ENCODE data around the gene ABL1.

The ABL1 gene

DNA sequence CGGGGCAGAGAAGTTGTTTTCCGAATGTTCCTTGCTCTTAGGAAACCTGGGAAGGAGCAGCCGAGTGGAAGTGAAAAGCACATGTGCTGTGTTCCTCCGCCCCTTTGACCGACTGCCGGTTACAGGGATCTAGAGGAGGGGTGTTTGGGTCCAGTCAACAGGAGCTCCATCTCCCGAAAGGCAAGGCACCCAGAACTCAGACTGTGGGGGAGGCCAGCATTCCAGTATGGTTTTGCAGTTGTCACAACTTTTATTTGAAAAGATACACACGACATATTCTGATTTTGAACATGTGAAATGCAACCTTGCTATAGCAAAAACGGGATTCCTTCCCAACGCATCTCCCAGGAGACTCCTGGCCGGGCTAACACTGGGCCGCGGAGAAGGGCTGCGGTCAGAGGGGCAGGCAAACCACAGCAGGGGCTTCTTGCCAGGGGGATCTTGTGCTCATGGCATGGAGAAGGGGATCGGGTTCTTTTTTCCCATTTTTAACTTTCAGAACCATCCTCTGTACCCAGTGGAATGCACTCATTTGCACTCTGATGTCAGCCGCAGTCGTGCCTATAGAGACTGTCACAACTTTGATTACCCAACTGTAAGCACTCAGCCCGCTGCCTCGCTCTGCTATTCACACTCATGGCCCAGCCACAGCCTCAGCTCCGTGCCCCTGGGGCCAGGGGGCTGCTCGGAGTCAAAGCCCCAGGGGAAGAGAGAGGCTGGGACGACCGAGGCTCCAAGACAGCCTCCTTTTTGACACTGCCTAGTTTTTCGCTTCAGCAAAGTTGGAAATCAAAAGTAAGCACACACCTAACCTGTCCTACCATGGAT, 57.6 kb downstream of the ABL1 start:
- no peak for DNase-seq

DNA sequence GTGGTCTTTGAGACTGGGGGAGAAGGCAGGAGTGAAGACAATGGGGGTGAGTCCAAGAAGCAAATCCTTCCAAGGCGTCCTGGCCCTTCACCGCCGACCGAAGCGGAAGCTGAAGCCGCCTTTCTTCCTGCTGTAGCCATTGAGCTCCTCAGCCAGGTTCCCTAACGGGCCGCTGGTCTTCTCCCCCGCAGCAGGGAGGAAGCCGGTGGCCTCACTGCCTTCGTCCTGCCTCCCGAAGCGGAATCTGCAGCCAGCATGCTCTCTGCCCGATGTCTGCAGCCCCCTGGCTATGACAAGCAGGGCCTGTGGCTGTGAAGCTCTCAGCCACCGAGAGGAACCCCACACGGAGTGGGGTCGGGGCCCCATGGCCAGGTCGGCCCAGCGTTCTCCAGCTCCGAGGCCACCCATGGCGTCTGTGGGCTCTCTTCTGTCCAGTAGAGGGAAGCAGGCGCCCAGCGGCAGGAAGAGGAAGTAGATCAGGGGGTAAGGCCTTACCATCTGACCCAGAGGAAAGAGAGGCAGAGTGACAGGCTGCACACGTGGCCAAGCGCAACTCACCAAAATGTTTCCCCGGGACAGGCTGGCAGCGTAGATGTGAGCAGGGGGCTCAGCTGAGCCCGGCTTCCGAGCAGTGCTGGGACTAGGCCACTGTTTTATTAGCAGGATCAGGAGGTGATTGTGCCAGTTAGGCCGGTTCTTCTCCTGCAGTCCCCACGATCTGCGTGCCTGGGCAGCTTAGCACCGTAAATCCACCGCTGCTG, 58.5 kb downstream of the ABL1 start:
- no peak for DNase-seq

DNA sequence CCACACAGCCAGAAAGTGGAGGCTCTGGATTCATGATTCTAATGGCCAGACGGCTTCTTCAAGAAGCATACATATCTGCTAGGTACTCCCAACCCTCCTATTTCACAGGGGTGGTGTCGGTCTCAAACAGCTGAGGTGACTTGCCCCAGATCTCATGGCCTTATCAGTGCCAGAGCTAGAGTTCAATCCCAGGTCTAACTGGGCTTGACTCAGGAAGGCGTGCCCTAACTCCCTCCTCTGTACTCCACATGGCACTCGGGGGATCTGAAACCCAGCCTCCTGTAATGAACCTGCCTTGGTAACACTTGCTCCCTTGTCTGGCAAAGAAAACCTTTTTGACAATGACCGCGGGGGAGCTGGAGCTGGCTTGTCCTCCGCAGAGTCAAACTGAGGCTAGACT, 59.5 kb downstream of the ABL1 start:
- no peak for DNase-seq

DNA sequence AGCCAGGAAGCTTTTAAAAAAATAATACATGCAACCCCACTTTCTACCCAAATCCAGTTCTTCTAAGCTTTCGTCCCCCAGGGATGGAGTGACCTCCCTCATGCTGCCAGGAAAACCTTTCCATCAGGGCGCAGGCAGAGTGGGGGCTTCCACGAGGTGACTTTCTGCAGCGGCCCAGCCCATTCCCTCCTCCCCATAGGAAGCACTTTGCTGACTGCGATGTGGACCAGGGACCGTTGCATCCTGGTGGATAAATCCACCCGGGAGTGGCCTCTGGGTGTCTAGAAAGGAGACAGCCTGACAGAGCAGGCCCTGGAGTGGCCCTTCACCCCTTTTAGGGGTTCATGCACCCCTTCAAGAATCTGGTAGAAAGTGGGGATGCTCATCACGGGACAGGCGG, 60.0 kb downstream of the ABL1 start:
- no peak for DNase-seq

DNA sequence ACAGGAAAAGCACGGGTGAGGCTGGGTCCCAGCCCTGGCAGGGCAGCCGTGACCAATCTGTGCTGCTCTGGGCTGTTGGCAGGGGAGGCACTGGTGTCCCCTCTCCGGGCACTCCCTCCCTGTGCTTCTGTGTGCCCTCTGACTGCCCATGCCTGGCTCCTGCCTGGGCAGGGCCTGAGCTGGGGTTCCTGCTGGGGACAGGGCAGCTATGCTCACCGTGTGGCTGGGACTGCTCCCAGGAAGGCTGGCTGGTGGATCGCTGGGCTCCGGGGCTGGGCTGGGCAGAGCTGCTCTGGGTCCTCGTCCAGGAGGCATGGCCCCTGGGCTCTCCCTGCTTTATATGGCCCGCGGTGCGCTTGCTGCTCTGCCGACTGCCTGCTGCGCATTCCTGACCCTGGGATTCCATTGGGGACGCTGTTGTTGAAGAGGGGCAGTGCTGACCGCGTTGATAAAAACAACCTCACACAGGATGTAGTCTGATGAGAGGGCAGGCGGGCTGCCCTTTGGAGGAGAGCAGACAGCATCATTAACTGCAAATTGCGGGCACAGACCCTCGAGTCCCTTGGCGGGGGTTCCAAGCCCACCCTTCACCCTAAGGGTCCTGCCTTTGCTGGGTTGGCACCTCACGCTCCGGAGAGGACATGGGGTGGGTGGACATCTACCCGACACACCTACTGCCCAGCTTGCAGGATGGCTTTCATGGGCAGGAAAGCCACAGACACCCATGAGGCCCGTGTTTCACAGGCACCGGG, 60.6 kb downstream of the ABL1 start:
- no peak for DNase-seq

DNA sequence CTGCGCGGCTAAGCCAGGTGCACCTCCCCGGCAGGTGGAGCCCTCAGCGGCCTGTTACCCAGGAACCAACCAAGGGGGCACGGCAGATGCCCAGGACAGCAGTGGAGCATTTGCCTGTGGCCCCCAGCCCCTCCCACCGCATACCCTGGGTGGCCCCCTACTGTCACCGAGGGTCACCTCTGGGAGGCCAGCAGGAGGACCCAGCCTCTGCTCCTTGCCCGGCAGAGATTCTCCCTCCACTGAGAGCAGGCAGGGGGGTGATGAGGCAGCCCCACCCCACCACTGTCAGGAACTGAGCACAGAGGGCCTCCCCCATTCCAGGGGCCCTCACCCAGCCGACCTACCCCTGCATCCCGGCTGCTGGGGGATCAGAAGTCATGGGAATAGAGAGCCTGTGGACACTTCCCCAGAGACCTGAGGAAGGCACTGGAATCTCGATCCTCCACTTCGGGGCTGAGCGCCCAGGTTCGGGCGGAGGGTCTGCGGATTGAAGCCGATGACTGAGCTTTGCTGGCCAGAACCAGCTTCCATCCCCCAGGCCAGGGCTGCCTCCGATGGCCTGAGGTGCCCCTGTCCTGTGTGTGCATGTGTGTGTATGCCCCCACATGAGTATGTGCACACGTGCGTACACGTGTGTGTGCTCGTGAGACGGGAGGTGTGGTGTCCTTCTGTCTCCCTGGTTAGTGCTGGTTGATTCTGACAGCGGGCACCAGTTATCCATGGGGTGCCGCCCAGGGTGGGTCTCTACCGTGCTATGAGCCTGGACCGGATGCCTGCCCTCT, 61.4 kb downstream of the ABL1 start, which contains the start of gene QRFP:
Gene QRFP, minus strand, starts transcription at position 580 of the 782 bp plus-strand sequence. CDS start 2,974 bp downstream, outside the sequence.
- DNase-seq, result no peak

DNA sequence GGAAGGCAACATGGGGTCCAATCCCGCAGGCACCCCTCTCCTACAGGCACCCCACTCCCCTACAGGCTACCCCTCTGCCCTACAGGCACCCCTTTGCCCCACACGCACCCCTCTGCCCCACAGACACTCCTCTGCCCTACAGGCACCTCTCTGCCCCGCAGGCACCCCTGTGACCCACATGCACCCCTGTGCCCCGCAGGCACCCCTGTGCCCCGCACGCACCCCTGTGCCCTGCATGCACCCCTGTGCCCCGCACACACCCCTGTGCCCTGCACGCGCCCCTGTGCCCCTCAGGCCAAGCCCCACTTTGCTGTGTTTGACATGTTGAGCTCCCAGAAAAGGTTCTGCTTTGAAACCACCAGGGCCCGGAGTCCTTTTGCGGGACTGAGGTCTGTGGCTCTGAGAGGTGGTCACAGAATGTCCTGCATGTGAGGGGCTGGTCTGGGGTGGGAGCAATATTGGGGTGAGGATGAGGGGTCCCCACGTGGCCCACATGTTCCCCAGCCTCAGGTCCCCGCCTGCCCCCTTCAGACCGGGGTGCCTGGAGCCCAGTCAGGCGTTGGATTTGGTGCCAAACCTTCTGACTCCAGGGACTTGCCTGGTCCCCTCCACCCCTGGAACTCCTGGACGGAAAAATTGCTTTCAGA, 62.2 kb downstream of the ABL1 start:
- no peak for DNase-seq

DNA sequence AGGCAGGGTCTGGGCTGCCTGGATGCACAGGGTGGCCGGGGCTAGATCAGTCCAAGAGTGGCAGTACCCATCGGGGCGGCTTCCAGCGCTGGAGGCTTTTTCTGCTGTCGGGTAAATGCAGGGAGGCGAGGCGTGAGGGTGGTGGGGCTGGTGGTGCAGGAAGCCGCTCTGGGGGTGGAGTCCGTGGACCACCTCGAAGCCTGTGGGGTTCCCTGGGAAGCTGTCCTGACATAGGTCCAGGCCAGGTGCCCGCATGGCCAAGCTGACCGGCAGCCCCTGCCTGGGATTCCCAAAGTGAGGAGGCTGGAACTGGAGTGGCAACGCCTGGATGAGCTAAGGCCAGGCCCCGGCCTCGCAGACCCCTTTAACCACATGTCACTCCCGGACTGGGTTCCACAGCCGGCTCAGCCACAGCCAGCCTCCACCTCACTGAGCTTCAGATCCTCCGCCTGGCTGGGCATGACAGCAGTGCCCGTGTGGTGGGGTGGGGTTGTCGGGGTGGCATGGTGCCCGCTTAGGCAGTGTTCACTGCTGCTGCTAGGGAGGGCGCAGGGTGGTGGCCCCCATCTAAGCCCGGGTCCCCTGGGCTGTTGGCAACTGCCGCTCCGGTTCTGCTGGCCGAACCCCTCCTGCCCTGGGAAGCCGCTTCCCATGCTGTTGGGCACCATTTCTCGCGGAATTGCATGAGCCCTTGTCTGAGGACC, 62.9 kb downstream of the ABL1 start:
- DNase-seq, result no peak

DNA sequence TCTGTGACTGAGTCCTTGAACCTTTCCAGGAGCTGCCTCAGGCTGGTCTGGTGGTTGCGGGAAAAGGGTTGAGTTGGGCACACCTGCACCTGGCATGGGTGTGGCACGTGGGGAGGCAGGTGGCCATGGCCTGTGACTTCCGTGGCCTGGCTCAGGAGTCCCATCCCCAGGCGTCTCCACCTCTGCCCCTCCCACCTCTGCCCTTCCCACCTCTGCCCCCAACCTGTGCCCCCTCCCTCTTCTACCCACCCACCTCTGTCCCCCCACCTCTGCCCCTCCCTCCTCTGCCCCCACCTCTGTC, 63.4 kb downstream of the ABL1 start:
- no peak for DNase-seq

DNA sequence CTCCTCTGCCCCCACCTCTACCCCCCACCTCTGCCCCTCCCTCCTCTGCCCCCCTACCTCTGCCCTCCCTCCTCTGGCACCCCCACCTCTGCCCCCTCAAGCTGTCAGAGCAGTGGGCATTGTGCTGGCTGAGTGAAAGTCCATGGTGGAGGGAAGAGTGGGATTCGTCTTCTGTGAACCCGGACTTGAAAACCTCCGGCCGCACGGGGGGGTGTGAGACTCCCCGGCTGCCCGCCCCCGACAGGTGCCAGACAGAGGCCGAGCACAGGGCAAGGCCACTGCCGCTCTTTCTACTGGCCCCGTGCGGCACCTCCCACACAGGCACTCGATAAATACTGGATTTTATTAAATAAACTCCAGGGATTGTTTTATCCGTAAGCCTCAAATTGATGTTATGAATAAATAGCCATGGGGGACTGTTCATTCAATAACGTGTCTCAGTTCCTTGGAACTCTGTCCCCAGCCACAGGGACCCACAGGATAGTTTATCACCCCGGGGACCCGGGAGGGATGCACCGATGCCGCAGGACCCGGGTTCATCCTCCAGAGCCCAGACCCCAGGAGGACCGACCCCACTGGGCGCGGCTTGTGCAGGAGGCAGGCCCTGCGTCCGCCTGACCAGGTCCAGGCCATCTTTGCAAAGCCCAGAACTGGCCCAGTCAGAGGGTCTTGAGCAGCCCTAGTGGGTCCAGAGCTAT, 64.1 kb downstream of the ABL1 start:
- DNase-seq, result no peak

DNA sequence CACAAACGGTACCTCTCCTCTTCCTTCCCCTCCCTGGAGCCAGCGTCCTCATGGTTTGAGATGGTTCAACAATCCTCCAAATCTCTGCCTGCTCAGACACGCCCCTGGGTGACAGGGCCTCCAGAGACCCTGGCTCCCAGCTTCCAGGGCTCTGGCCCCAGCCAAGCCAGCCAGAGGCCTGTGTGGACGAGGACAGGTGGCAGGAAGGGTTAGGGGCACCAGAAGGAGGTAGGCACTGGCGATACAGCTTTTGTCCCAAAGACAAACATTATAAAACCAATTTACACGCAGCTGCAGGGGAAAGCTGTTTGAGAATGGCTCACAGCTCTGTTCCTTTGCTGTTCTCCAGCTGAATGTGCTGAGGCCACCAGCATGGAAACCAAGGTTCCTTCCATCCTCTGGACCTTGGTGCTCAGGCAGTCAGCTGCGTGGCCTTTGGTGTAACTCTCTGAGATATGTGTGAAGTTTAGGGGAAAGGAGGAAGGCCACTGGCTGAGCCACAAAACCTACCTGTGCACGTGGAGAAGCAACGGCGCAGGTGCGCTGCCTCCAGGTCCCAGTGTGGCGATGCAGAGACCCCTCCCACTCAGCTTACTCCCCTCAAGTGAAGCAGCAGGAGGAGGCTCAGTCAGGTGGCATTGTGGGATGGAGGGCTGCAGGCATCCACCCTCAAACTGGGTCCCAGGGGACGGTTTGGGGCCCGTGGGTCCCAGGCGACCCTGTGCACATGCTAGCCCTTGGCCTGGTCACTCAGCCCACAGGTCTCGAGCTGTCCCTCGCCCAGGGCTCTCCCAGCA, 65.8 kb downstream of the ABL1 start:
- no peak for DNase-seq

DNA sequence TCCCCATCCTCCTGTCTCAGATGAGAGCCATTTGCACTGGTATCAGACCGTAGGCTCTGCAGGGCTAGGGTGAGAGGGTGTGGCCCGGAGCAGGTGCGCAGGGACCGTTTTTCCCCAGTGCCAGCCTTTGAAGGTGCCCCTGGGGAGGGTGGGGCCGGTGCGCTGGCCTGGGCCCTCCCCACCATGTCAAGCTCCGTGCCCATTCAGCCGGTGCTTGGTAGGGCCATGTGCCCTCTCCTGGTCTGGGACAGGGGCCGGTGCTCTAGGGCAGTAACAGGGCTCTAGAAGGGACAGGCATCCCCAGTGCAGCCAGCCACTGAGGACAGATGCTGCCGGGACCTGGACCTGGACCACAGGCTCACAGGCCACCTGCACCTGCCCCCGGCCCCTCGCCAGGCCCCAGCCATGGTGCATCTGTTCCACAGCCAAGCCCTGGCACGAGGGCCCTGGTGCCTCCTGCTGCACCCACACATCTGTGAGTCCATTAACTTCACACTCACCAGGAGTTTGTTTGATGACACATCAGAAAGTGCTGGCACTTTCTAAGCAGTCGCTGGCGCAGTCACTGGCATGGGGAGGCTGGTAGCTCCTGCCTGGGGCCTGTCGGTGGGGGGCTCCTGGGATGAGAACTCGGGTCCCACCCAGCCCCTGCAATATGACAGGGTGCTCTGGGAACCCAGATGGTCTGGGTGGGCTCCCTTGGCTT, 66.6 kb downstream of the ABL1 start:
- no peak for DNase-seq

DNA sequence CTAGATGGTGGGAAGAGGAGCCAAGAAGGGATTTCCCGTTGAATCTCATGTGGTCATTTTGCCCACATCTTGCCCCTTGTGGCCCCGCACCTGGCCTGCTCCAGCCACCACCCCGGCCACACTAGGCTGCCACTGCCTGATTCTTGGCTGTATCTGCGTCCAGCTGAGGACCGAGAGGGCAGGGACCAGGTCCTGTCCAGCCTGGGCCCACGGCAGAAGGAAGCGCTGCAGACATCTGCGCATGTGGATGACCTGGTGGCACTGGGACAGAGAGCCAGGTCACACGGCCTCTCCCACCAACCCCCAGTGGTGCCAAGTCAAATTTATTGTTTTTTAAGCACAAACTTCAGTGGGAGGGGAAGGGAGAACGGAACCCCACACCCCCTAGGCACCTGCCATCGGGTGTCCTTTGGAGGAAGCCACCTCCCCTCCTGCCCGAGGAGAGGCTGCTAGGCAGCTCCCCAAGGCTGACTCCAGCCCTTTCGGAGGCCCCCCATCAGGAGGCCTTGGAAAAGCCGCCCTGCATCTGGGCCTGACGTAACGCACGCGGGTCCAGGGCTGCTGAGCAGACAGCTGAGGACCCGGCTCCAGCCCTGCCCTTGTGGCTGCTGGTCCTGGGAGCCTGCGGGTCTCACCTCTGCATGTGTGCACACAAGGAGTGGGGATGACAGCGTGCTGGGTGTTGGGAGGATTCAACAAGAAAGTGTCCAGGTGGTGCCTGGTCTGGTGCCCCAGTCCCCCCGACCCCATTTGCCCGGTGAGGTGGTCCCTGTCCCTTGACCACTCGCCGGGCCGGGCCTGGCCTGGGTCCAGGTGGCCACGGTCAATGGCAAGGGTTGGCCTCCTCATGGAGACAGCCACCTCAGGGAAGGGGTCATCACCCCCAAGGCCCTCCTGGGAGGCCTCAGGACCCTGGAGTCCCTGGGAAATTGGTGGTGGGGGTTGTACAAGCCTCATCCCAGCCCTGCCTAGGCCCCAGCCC, 67.4 kb downstream of the ABL1 start:
- DNase-seq, result no peak

DNA sequence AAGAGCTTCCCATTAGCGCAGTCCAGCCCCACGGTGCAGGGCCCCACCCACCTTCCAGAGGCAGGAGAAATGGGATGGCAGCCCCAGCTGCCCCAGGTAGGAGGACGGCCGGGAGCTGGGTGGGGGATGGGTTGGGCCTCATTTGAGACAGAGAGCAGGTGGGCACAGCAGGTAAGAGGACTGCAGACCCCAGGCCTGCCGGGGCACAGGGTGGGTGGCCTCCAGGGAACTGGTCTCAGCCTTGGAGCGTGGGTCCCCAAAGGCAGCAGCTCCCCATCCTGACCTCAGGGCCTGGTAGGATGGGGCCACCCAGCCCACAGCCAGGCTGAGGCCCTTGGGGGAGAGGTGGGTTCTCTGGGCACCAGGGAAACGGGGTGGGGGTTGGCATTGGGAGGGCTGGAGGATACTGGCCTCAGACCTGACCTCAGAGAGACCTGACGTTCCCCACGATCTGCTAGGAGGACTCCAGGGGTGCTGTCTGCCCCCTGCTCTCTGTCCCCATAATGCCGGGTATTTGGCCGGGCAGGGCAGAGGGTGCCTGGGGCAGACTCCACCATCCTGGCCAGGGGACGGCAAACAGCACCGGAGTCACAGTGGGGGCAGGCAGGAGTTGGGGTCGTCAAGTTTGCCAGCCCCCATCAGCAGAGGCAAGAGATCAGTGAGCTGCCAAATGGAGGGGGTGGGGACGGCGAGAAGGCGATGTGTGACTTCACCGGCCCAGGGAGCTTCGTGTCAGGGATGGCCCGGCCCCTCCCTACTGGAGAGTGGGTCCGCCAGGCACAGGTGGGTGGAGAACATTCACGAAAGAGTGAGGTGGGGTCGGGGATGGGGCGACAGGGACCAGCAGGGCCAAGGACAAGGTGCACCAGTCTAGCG, 68.4 kb downstream of the ABL1 start:
- no peak for DNase-seq

DNA sequence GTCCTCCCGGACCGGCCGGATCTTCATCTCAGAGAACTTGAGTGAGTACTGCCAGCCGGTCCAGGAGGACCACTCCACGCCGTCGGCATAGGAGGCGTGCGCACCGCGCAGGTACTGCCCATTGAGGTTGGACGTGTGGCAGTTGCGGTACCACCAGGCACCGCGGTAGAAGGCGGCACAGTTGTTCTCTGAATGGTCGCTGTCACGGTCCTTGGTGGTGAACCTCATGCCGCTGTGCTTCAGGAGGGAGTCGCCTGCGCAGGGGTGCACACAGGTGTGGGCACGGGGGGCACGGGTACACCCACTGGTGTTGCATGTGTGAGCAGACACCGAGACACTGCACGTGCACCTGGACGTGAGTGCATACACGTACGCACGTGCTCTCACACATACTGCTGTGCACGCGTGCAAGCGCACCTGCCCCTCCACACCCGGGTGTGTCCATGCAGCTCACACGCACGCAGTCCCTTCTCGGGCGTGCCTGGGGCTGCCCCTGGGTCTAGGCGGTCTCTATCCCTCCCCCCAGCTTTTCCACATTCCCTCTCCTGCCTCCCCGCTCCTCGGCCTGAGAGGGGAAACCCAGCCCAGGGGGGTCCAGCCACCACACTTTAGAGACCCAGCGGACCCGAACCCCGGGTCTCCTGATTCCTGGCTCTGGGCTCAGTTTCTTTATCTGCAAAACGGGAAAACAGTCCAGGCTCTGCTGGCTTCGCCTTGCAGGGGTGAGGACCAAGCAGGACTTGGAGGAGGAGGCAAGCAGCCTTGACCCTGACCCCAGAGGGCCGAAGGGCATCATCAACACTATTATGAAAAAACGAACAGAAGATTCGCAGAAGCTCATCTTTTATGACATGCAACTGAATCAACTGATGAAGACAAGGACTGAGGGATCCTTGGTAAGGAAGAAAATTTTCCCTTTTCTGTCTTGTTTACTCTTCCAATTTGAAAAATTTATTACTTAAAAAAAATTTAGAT, 69.3 kb downstream of the ABL1 start:
- DNase-seq, result no peak

Measured in SW 1271 (cell line).